ENCODE measurements around the gene NIT2.

NIT2 gene

GRCh38 chr3:100395679-100396431 lies 61.3 kb downstream of the NIT2 start:
- DNase-seq = no peak

GRCh38 chr3:100396967-100397366 lies 62.4 kb downstream of the NIT2 start:
- no peak for DNase-seq

- DNase-seq = no peak
Observed at GRCh38 chr3:100399341-100400071, 64.9 kb downstream of the NIT2 start.

GRCh38 chr3:100400419-100400779 lies 65.8 kb downstream of the NIT2 start:
- DNase-seq = no peak

GRCh38 chr3:100400780-100401673 lies 66.5 kb downstream of the NIT2 start, which contains the start of the genes LNP1 and TOMM70:
Gene LNP1 (plus strand): TSS chr3:100401539. CDS start chr3:100429730, 28,191 bp downstream.
Gene TOMM70 (minus strand): TSS chr3:100401089. CDS start chr3:100400949, 140 bp downstream.
- DNase-seq = peak; percentile 98

- DNase-seq = peak; percentile 87
Observed at GRCh38 chr3:100401674-100402041, 67.1 kb downstream of the NIT2 start.

- DNase-seq = no peak
Observed at GRCh38 chr3:100402256-100402655, 67.7 kb downstream of the NIT2 start.

- no peak for DNase-seq
Observed at GRCh38 chr3:100402891-100403290, 68.3 kb downstream of the NIT2 start.

- no peak for DNase-seq
Observed at GRCh38 chr3:100403362-100404249, 69.0 kb downstream of the NIT2 start.

- DNase-seq = no peak
Observed at GRCh38 chr3:100404250-100404548, 69.6 kb downstream of the NIT2 start.

GRCh38 chr3:100407164-100407563 lies 72.6 kb downstream of the NIT2 start:
- DNase-seq = no peak

- DNase-seq = no peak
Observed at GRCh38 chr3:100407977-100408532, 73.5 kb downstream of the NIT2 start.
